Endothelial cell of umbilical vein (primary cell): Measurements from ENCODE around the gene FBLN2. TPM values are rescaled to one million over a fixed set of nuclear protein-coding genes. Genes with fewer than 3 reads are reported as not detected.

Experiments used
- BruUV-seq: library from RNA; stranded (reverse); fragments of 400-500 nt; replicated peaks from 2 replicates; lab custom pipeline; 2021; lab: Mats Ljungman, UMichigan
- CTCF ChIA-PET: fragments of 300-600, 350-600 bp; sonication (Branson Sonifier 250); formaldehyde crosslinking; loops from one replicate; lab custom pipeline; 2021; ENCODE audit warnings: antibody characterized with exemption, inconsistent platforms; lab: Charles Lee
- POLR2A ChIA-PET: fragments of 300-600, 350-600 bp; sonication (Branson Sonifier 250); formaldehyde crosslinking; loops from one replicate; lab custom pipeline; 2021; ENCODE audit warnings: antibody characterized with exemption, inconsistent platforms; lab: Charles Lee
- DNase-seq: peaks from one replicate; pipeline ENCODE4 v3.0.0-alpha.2; 2011; ENCODE audit warnings: low read depth, low spot score
- FAIRE-seq: peaks from 2 replicates; lab custom pipeline; 2011; peaks lifted over from hg19 to GRCh38; lab: Jason Lieb, UNC
- H2AFZ ChIP-seq: 2 replicates; pipeline ENCODE4 v1.6.0; 2012; ENCODE audit warnings: low read depth, low read length, control low read depth, inconsistent platforms
- H3K27ac ChIP-seq: 2 replicates; pipeline ENCODE4 v1.5.1; 2011; ENCODE audit warnings: low read depth, mild to moderate bottlenecking, control low read depth, low read length, moderate library complexity; ENCODE audit not compliant: insufficient read depth
- H3K27me3 ChIP-seq, 2 experiments: 2 replicates each; pipeline versions ENCODE4 v1.6.0 to v1.6.1; 2011; ENCODE audit warnings: low read length in 2 of 2, mixed read lengths in 1 of 2; ENCODE audit not compliant: control insufficient read depth in 2 of 2, insufficient read depth in 2 of 2
- H3K36me3 ChIP-seq, 2 experiments: 2 replicates in 1 of 2; 3 replicates in 1 of 2; pipeline ENCODE4 v1.5.1; 2011; ENCODE audit warnings: low read length in 2 of 2, mild to moderate bottlenecking in 1 of 2, moderate library complexity in 1 of 2; ENCODE audit not compliant: control insufficient read depth in 2 of 2, insufficient read depth in 2 of 2; ENCODE audit errors: extremely low read depth in 1 of 2
- H3K4me1 ChIP-seq: 3 replicates; pipeline ENCODE4 v1.5.1; 2011; ENCODE audit warnings: mild to moderate bottlenecking, low read length; ENCODE audit not compliant: control insufficient read depth, insufficient read depth; ENCODE audit errors: extremely low read depth
- H3K4me2 ChIP-seq: 2 replicates; pipeline ENCODE4 v1.6.1; 2011; ENCODE audit warnings: low read length, control low read depth, mixed read lengths; ENCODE audit not compliant: insufficient read depth
- H3K4me3 ChIP-seq, 3 experiments: fragments of 200-600 bp in 1 of 3; sonication (generic), shearing (Covaris generic) in 1 of 3; replicated peaks in 1 of 3; 2 replicates each; pipeline ENCODE4 v1.5.1; 2011 to 2016; ENCODE audit warnings: control low read depth in 3 of 3, low read length in 3 of 3, mild to moderate bottlenecking in 2 of 3, inconsistent platforms in 1 of 3, low read depth in 1 of 3, moderate library complexity in 1 of 3; ENCODE audit not compliant: insufficient read depth in 1 of 3
- H3K79me2 ChIP-seq: 2 replicates; pipeline ENCODE4 v1.6.0; 2012; ENCODE audit warnings: low read length, inconsistent platforms; ENCODE audit not compliant: control insufficient read depth, insufficient read depth
- H3K9ac ChIP-seq: replicated peaks from 2 replicates; pipeline ENCODE3; 2011; ENCODE audit warnings: low read length, control low read depth; ENCODE audit not compliant: insufficient read depth; ENCODE audit errors: extremely low read depth
- H3K9me1 ChIP-seq: replicated peaks from 3 replicates; pipeline ENCODE4 v1.6.0; 2011; ENCODE audit warnings: mild to moderate bottlenecking, low read length; ENCODE audit not compliant: control insufficient read depth, insufficient read depth; ENCODE audit errors: extremely low read depth
- H3K9me3 ChIP-seq: replicated peaks from 2 replicates; pipeline ENCODE4 v1.5.1; 2012; ENCODE audit warnings: low read length, inconsistent platforms; ENCODE audit not compliant: control insufficient read depth, insufficient read depth
- H4K20me1 ChIP-seq: replicated peaks from 2 replicates; pipeline ENCODE3; 2011; ENCODE audit warnings: mild to moderate bottlenecking, low read length; ENCODE audit not compliant: control insufficient read depth, insufficient read depth; ENCODE audit errors: extremely low read depth
- CTCF ChIP-seq, 2 donors: IDR thresholded peaks; 1 replicate in 1 of 2; 2 replicates in 1 of 2; pipeline ENCODE4 v1.5.1; 2011; ENCODE audit warnings: low read length in 2 of 2, mild to moderate bottlenecking in 2 of 2, moderate library complexity in 2 of 2, control low read depth in 1 of 2, inconsistent platforms in 1 of 2, low read depth in 1 of 2; ENCODE audit not compliant: insufficient read depth in 1 of 2; ENCODE audit errors: extremely low read depth in 1 of 2
- EZH2 ChIP-seq: IDR thresholded peaks from 2 replicates; pipeline ENCODE4 v1.6.1; 2012; ENCODE audit warnings: borderline replicate concordance, low read depth, mild to moderate bottlenecking, moderate library complexity, low read length, inconsistent platforms; ENCODE audit not compliant: severe bottlenecking
- FOS ChIP-seq: IDR thresholded peaks from 2 replicates; pipeline ENCODE4 v1.6.1; 2011; ENCODE audit warnings: mild to moderate bottlenecking, low read length, moderate library complexity, borderline replicate concordance; ENCODE audit not compliant: insufficient read depth
- GATA2 ChIP-seq: IDR thresholded peaks from 2 replicates; pipeline ENCODE4 v1.7.0; 2011; ENCODE audit warnings: low read depth, mild to moderate bottlenecking, moderate library complexity, mixed read lengths, low read length; ENCODE audit not compliant: insufficient read length, insufficient read depth
- JUN ChIP-seq: IDR thresholded peaks from 2 replicates; pipeline ENCODE4 v1.6.1; 2011; ENCODE audit warnings: borderline replicate concordance, low read depth; ENCODE audit not compliant: insufficient read length, insufficient read depth
- MAX ChIP-seq: IDR thresholded peaks from 2 replicates; pipeline ENCODE4 v1.6.1; 2011; ENCODE audit not compliant: insufficient read depth, insufficient read length
- MYC ChIP-seq: IDR thresholded peaks from one replicate; pipeline ENCODE4 v1.6.1; 2011; ENCODE audit warnings: mild to moderate bottlenecking, low read depth, low read length
- POLR2A ChIP-seq: IDR thresholded peaks from 2 replicates; pipeline ENCODE4 v1.6.1; 2012; ENCODE audit warnings: low read depth, mild to moderate bottlenecking, control low read depth, low read length
- POLR2AphosphoS5 ChIP-seq: IDR thresholded peaks from 2 replicates; pipeline ENCODE4 v1.6.1; 2012; ENCODE audit warnings: low read depth, mild to moderate bottlenecking, control low read depth, low read length, moderate library complexity; ENCODE audit not compliant: insufficient read depth
- dilution Hi-C: fragments of 300-500 bp; cut with MboI; formaldehyde crosslinking; loops from one replicate; pipeline ENCODE4 v1.15.0; 2019; ENCODE audit warnings: low sequenced_read_pairs; ENCODE audit not compliant: extremely low pct_ligation_motif_present
- intact Hi-C: fragments of 100-400 bp; cut with micrococcal nuclease; formaldehyde crosslinking; loops from one replicate; pipeline ENCODE4 v1.10.0; 2022
- polyA plus RNA-seq, 4 experiments: library from polyadenylated mRNA; depleted of rRNA in 3 of 4; stranded (reverse) in 3 of 4; unstranded in 1 of 4; fragments of >200 nt; gene quantifications; 2 replicates each; pipeline versions ENCODE4 v1.2.1 to v1.2.3, GENCODE V29; 2011 to 2012; ENCODE audit warnings: missing spikeins in 1 of 4
- total RNA-seq: library from RNA; stranded (reverse); gene quantifications from 2 replicates; pipeline ENCODE4 v1.2.3, GENCODE V29; 2021

Gene FBLN2
- total and polyA plus RNA-seq, 2 donors (not counting 3 experiments of a cell fraction or from before 2014, with no cell fraction given) = 1.4 to 1.9 TPM

GRCh38 chr3:13627681-13628080 lies 78.8 kb downstream of the FBLN2 start:
- H2AFZ ChIP-seq = no peak overlapping the region
- H3K79me2 ChIP-seq = no peaks in the 10 kb centered on the region
- no peak overlapping the region for H3K27ac ChIP-seq
- no peak overlapping the region for H3K4me2 ChIP-seq
- BruUV-seq = no TSS peak
- H3K4me1 ChIP-seq = no peaks in the 10 kb centered on the region
- ChIA-PET CTCF (no interaction called here), POLR2A (no interaction called here)
- intact Hi-C loops = no loop called here
- no peaks in the 10 kb centered on the region for H3K9me3 ChIP-seq
- DNase-seq (no peak), FAIRE-seq (no peak)
- H3K27me3 ChIP-seq = no peaks in the 10 kb centered on the region
- no peaks in the 10 kb centered on the region for H3K9me1 ChIP-seq
- no peak overlapping the region for H3K9ac ChIP-seq
- H3K36me3 ChIP-seq = no peaks in the 10 kb centered on the region
- H3K4me3 ChIP-seq = no peak overlapping the region
- H4K20me1 ChIP-seq = no peaks in the 10 kb centered on the region
- dilution Hi-C loops = no loop called here
- TF ChIP-seq FOS = no peak

GRCh38 chr3:13628432-13628831 lies 79.5 kb downstream of the FBLN2 start:
- Histone ChIP-seq H3K27me3 (no peaks in the 10 kb centered on the region), H3K9me1 (no peaks in the 10 kb centered on the region), H3K27ac (no peak overlapping the region), H3K4me1 (no peaks in the 10 kb centered on the region), H3K4me2 (no peak overlapping the region), H4K20me1 (no peaks in the 10 kb centered on the region), H2AFZ (no peak overlapping the region), H3K4me3 (no peak overlapping the region), H3K9ac (no peak overlapping the region), H3K79me2 (no peaks in the 10 kb centered on the region), H3K36me3 (no peaks in the 10 kb centered on the region), H3K9me3 (no peaks in the 10 kb centered on the region)
- POLR2A ChIA-PET = no interaction called here
- intact Hi-C loops (no loop called here), dilution Hi-C loops (no loop called here)
- DNase-seq = no peak
- no peak for FAIRE-seq
- CTCF ChIA-PET = no interaction called here
- BruUV-seq = no TSS peak
- TF ChIP-seq JUN = no peak
- TF ChIP-seq MAX = no peak
- TF ChIP-seq GATA2 = no peak
- TF ChIP-seq POLR2A = no peak
- TF ChIP-seq FOS = no peak
- no peak for TF ChIP-seq EZH2
- no peak for TF ChIP-seq POLR2AphosphoS5
- TF ChIP-seq CTCF (IDR thresholded peaks at IDR 0.05; ENCODE audit: extremely low read depth in 1 of 2, insufficient read depth in 1 of 2, low read depth in 1 of 2, low read length in 2 of 2) = no peak
- no peak for TF ChIP-seq MYC
